ENCODE data around the gene CCDC179.

DNA sequence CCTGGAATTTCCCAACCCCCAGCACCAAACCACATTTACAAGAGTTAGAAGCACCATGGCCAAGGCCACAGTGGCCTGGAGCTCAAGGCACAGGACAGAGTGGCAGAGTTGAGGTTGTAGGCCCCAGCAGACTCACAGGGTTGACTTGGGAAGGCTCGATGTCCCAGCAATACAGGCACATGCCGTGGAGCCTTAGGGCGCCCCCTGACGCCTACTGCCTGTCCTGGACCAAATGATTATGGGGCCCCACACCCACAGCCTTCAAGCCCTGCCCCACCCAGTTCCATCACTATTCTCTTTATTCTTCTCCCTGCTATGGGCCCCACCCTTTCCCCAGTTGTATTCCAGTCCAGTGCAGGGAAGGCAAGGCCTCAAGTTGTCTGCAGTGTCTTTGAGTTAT, at the start of gene CCDC179:
- TF ChIP-seq POLR2A (IDR thresholded peaks at IDR 0.05): no peak
- TF ChIP-seq, protein P1, sequence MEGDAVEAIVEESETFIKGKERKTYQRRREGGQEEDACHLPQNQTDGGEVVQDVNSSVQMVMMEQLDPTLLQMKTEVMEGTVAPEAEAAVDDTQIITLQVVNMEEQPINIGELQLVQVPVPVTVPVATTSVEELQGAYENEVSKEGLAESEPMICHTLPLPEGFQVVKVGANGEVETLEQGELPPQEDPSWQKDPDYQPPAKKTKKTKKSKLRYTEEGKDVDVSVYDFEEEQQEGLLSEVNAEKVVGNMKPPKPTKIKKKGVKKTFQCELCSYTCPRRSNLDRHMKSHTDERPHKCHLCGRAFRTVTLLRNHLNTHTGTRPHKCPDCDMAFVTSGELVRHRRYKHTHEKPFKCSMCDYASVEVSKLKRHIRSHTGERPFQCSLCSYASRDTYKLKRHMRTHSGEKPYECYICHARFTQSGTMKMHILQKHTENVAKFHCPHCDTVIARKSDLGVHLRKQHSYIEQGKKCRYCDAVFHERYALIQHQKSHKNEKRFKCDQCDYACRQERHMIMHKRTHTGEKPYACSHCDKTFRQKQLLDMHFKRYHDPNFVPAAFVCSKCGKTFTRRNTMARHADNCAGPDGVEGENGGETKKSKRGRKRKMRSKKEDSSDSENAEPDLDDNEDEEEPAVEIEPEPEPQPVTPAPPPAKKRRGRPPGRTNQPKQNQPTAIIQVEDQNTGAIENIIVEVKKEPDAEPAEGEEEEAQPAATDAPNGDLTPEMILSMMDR (IDR thresholded peaks at IDR 0.05): no peak
